Subcutaneous abdominal adipose tissue (tissue), 5 donors: ENCODE data around the gene SPATA3.
"Not testable (repeated sequence)": the region's sequence is repeated elsewhere in the genome, so short reads cannot be mapped to it uniquely, and the experiment has no call there.

Experiments used
- H3K27ac ChIP-seq: one replicate; pipeline ENCODE4 v1.7.0; 2013; ENCODE audit warnings: low read depth, mild to moderate bottlenecking, inconsistent platforms, low read length, moderate library complexity
- H3K27me3 ChIP-seq, 5 donors: one replicate each; pipeline ENCODE4 v1.7.0; 2013; ENCODE audit warnings: low read length in 5 of 5, inconsistent platforms in 1 of 5; ENCODE audit not compliant: control insufficient read depth in 5 of 5, insufficient read depth in 4 of 5
- H3K36me3 ChIP-seq, 5 donors: one replicate each; pipeline ENCODE4 v1.7.0; 2013; ENCODE audit warnings: low read length in 5 of 5; ENCODE audit not compliant: control insufficient read depth in 5 of 5, insufficient read depth in 5 of 5
- H3K4me1 ChIP-seq, 5 donors: one replicate each; pipeline ENCODE4 v1.7.0; 2013; ENCODE audit warnings: low read length in 5 of 5, mild to moderate bottlenecking in 3 of 5, moderate library complexity in 1 of 5; ENCODE audit not compliant: control insufficient read depth in 5 of 5, insufficient read depth in 5 of 5
- H3K4me3 ChIP-seq, 5 donors: one replicate each; pipeline ENCODE4 v1.7.0; 2013; ENCODE audit warnings: low read length in 5 of 5, low read depth in 1 of 5
- H3K9ac ChIP-seq, 5 donors: one replicate each; pipeline ENCODE4 v1.7.0; 2013; ENCODE audit warnings: low read length in 5 of 5, mild to moderate bottlenecking in 4 of 5, moderate library complexity in 3 of 5
- H3K9me3 ChIP-seq, 5 donors: one replicate each; pipeline ENCODE4 v1.7.0; 2013; ENCODE audit warnings: low read length in 5 of 5; ENCODE audit not compliant: control insufficient read depth in 5 of 5
- donor health status: healthy.
- donor health status: healthy.
- donor health status: healthy.
- donor health status: healthy.
- donor health status: healthy.

Gene SPATA3

GRCh38 chr2:230968314-230968713 lies 27.6 kb upstream of the SPATA3 start:
- H3K9ac ChIP-seq, H3K27me3 ChIP-seq, H3K27ac ChIP-seq, H3K4me1 ChIP-seq, H3K4me3 ChIP-seq, H3K36me3 ChIP-seq, H3K9me3 ChIP-seq: not testable (repeated sequence)

GRCh38 chr2:230968921-230969658 lies 26.8 kb upstream of the SPATA3 start:
- H3K9ac ChIP-seq: no peak overlapping the region
- no peaks in the 10 kb centered on the region for H3K27me3 ChIP-seq
- H3K9me3 ChIP-seq: no peaks in the 10 kb centered on the region
- no peak overlapping the region for H3K27ac ChIP-seq
- no peak overlapping the region for H3K4me3 ChIP-seq
- H3K4me1 ChIP-seq: no peaks in the 10 kb centered on the region
- no peaks in the 10 kb centered on the region for H3K36me3 ChIP-seq

- Histone ChIP-seq H3K36me3 (no peaks in the 10 kb centered on the region), H3K9me3 (no peaks in the 10 kb centered on the region), H3K4me1 (no peaks in the 10 kb centered on the region), H3K9ac (no peak overlapping the region), H3K27ac (no peak overlapping the region), H3K4me3 (no peak overlapping the region), H3K27me3 (no peaks in the 10 kb centered on the region)
These were observed 26.3 kb upstream of the SPATA3 start for GRCh38 chr2:230969659-230970015.

- Histone ChIP-seq H3K4me3 (no peak overlapping the region), H3K36me3 (no peaks in the 10 kb centered on the region), H3K27ac (no peak overlapping the region), H3K9ac (no peak overlapping the region), H3K27me3 (peaks cover 0 to 3% (median 0%) of the 10 kb centered on the region in 5 donors), H3K9me3 (no peaks in the 10 kb centered on the region), H3K4me1 (no peaks in the 10 kb centered on the region)
These were observed 23.9 kb upstream of the SPATA3 start for GRCh38 chr2:230972046-230972445.

GRCh38 chr2:230974096-230974913 lies 21.6 kb upstream of the SPATA3 start:
- H3K4me3 ChIP-seq: no peak overlapping the region

GRCh38 chr2:230975927-230976326 lies 20.0 kb upstream of the SPATA3 start:
- H3K4me3 ChIP-seq: no peak overlapping the region
- H3K4me1 ChIP-seq: no peaks in the 10 kb centered on the region
- H3K27me3 ChIP-seq: peaks cover 0 to 3% (median 0%) of the 10 kb centered on the region in 5 donors
- no peak overlapping the region for H3K9ac ChIP-seq
- no peaks in the 10 kb centered on the region for H3K9me3 ChIP-seq
- H3K27ac ChIP-seq: no peak overlapping the region
- H3K36me3 ChIP-seq: no peaks in the 10 kb centered on the region

More at GRCh38 chr2:230974096-230974913, 21.6 kb upstream of the SPATA3 start:
- Histone ChIP-seq H3K27ac (no peak overlapping the region), H3K9ac (no peak overlapping the region), H3K4me1 (no peaks in the 10 kb centered on the region), H3K36me3 (no peaks in the 10 kb centered on the region), H3K27me3 (peaks cover 0 to 3% (median 0%) of the 10 kb centered on the region in 5 donors), H3K9me3 (no peaks in the 10 kb centered on the region)

- Histone ChIP-seq H3K9ac (no peak overlapping the region), H3K27ac (no peak overlapping the region), H3K9me3 (no peaks in the 10 kb centered on the region), H3K36me3 (no peaks in the 10 kb centered on the region), H3K4me1 (no peaks in the 10 kb centered on the region), H3K27me3 (peaks cover 0 to 3% (median 0%) of the 10 kb centered on the region in 5 donors), H3K4me3 (no peak overlapping the region)
These were observed 19.2 kb upstream of the SPATA3 start for GRCh38 chr2:230976671-230977171.

GRCh38 chr2:230980468-230980867 lies 15.5 kb upstream of the SPATA3 start:
- Histone ChIP-seq H3K27me3 (peaks cover 0 to 3% (median 0%) of the 10 kb centered on the region in 5 donors), H3K4me3 (no peak overlapping the region), H3K4me1 (no peaks in the 10 kb centered on the region), H3K9me3 (no peaks in the 10 kb centered on the region), H3K27ac (no peak overlapping the region), H3K36me3 (no peaks in the 10 kb centered on the region), H3K9ac (peak overlapping the region in 1 of 5 donors; percentile 30)

GRCh38 chr2:230981704-230982103 lies 14.2 kb upstream of the SPATA3 start:
- H3K4me1 ChIP-seq: peaks cover 0 to under 1% (median 0%) of the 10 kb centered on the region in 5 donors
- H3K36me3 ChIP-seq: no peaks in the 10 kb centered on the region
- no peak overlapping the region for H3K4me3 ChIP-seq
- peaks cover 0 to 2% (median under 1%) of the 10 kb centered on the region in 5 donors for H3K27me3 ChIP-seq
- H3K9ac ChIP-seq: no peak overlapping the region
- no peaks in the 10 kb centered on the region for H3K9me3 ChIP-seq
- no peak overlapping the region for H3K27ac ChIP-seq

GRCh38 chr2:230982126-230982525 lies 13.8 kb upstream of the SPATA3 start:
- peaks cover 0 to 4% (median 4%) of the 10 kb centered on the region in 5 donors for H3K4me1 ChIP-seq
- no peak overlapping the region for H3K9ac ChIP-seq
- peaks cover 0 to 5% (median 3%) of the 10 kb centered on the region in 5 donors for H3K27me3 ChIP-seq
- no peaks in the 10 kb centered on the region for H3K9me3 ChIP-seq
- no peak overlapping the region for H3K4me3 ChIP-seq
- no peaks in the 10 kb centered on the region for H3K36me3 ChIP-seq
- H3K27ac ChIP-seq: no peak overlapping the region
